ENCODE results near the gene PDGFRB.

PDGFRB gene

GRCh38 chr5:150068961-150069645 lies 86.5 kb downstream of the PDGFRB start:
- no peak for DNase-seq (ENCODE audit: low spot score)
- FAIRE-seq = no peak

- DNase-seq (ENCODE audit: low spot score) (no peak), FAIRE-seq (no peak)
These were observed 87.2 kb downstream of the PDGFRB start for GRCh38 chr5:150068472-150068871.

GRCh38 chr5:150068071-150068470 lies 87.6 kb downstream of the PDGFRB start:
- FAIRE-seq (no peak), DNase-seq (ENCODE audit: low spot score) (no peak)

- DNase-seq (ENCODE audit: low spot score) (no peak), FAIRE-seq (no peak)
These were observed 88.2 kb downstream of the PDGFRB start for GRCh38 chr5:150067405-150067960.

GRCh38 chr5:150066901-150067396 lies 88.7 kb downstream of the PDGFRB start:
- no peak for FAIRE-seq
- DNase-seq (ENCODE audit: low spot score) = no peak

GRCh38 chr5:150066436-150066835 lies 89.2 kb downstream of the PDGFRB start:
- FAIRE-seq = no peak

GRCh38 chr5:150065886-150066285 lies 89.8 kb downstream of the PDGFRB start:
- DNase-seq (ENCODE audit: low spot score) = no peak
- peak; percentile 52 for FAIRE-seq

More at GRCh38 chr5:150066436-150066835, 89.2 kb downstream of the PDGFRB start:
- no peak for DNase-seq (ENCODE audit: low spot score)

GRCh38 chr5:150065346-150065745 lies 90.3 kb downstream of the PDGFRB start:
- DNase-seq (ENCODE audit: low spot score) (no peak), FAIRE-seq (no peak)

GRCh38 chr5:150064681-150065220 lies 90.9 kb downstream of the PDGFRB start:
- FAIRE-seq = no peak
- DNase-seq (ENCODE audit: low spot score) = no peak
